Skeletal muscle tissue (tissue), 4 donors: Measurements from ENCODE around the gene POFUT2. TPM values are rescaled to one million over a fixed set of nuclear protein-coding genes. Genes with fewer than 3 reads are reported as not detected.

Experiments
- H3K27ac ChIP-seq: one replicate; pipeline ENCODE4 v1.7.0; 2013; ENCODE audit warnings: mild to moderate bottlenecking, low read depth, low read length, inconsistent platforms
- H3K27me3 ChIP-seq, 3 donors: one replicate each; pipeline ENCODE4 v1.7.0; 2013; ENCODE audit warnings: low read length in 3 of 3; ENCODE audit not compliant: control insufficient read depth in 3 of 3, insufficient read depth in 3 of 3
- H3K36me3 ChIP-seq, 3 donors: one replicate each; pipeline ENCODE4 v1.7.0; 2013; ENCODE audit warnings: low read length in 3 of 3; ENCODE audit not compliant: control insufficient read depth in 3 of 3, insufficient read depth in 3 of 3
- H3K4me1 ChIP-seq, 3 donors: one replicate each; pipeline ENCODE4 v1.7.0; 2013; ENCODE audit warnings: low read length in 3 of 3, mild to moderate bottlenecking in 3 of 3; ENCODE audit not compliant: control insufficient read depth in 3 of 3, insufficient read depth in 3 of 3
- H3K4me3 ChIP-seq, 3 donors: one replicate each; pipeline ENCODE4 v1.7.0; 2013; ENCODE audit warnings: low read length in 3 of 3
- H3K9ac ChIP-seq, 3 donors: one replicate each; pipeline ENCODE4 v1.7.0; 2013; ENCODE audit warnings: low read length in 3 of 3, mild to moderate bottlenecking in 3 of 3, moderate library complexity in 2 of 3, low read depth in 1 of 3
- H3K9me3 ChIP-seq, 3 donors: one replicate each; pipeline ENCODE4 v1.7.0; 2013; ENCODE audit warnings: low read length in 3 of 3; ENCODE audit not compliant: control insufficient read depth in 3 of 3
- total RNA-seq: library from RNA; depleted of rRNA; stranded (reverse); fragments of >200 nt; gene quantifications from one replicate; pipeline ENCODE4 v1.2.3, GENCODE V29; 2014
- donor health status: Osteomylitis.

The POFUT2 gene
- total RNA-seq, 1 donor from 2014 or later = 18.3 TPM

DNA sequence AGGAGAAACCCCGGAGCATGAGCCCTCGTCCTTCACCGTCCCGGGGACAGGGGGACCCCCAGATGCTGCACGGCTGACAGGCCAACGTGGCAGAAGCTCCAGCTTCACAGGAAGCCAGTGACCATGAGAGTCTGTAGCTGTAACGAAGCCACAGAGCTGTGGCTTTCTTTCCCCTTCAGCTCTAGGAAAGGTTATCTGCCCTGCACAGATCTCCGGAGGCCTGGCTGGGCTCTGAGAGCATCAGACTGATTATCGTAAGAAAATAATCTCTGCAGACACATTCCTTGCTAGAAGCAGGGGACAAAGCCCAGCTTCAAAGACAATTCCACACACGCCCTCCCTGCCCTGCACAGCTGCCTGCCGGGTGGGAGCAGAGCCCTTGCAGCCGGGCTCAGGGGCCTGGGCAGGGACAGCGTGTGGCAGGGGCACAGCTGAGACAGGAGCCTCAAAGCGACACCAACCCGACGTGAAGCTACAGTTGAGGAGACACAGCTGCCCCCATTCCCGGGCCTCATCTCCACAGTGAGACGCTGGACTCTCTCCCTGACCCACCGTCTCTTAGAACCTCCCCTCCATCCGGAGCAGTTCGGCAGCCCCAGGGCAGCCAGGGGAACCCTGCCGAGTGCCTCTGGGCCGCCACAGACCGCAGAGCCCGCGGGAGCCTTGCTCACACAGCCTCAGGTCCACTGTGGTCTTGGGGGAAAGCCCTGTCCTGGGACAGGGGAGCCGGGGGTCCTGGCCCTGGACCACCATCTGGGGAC, 30.6 kb downstream of the POFUT2 start:
- peaks cover 38 to 55% (median 45%) of the 10 kb centered on the region in 3 donors for H3K27me3 ChIP-seq
- H3K9ac ChIP-seq = no peak overlapping the region

DNA sequence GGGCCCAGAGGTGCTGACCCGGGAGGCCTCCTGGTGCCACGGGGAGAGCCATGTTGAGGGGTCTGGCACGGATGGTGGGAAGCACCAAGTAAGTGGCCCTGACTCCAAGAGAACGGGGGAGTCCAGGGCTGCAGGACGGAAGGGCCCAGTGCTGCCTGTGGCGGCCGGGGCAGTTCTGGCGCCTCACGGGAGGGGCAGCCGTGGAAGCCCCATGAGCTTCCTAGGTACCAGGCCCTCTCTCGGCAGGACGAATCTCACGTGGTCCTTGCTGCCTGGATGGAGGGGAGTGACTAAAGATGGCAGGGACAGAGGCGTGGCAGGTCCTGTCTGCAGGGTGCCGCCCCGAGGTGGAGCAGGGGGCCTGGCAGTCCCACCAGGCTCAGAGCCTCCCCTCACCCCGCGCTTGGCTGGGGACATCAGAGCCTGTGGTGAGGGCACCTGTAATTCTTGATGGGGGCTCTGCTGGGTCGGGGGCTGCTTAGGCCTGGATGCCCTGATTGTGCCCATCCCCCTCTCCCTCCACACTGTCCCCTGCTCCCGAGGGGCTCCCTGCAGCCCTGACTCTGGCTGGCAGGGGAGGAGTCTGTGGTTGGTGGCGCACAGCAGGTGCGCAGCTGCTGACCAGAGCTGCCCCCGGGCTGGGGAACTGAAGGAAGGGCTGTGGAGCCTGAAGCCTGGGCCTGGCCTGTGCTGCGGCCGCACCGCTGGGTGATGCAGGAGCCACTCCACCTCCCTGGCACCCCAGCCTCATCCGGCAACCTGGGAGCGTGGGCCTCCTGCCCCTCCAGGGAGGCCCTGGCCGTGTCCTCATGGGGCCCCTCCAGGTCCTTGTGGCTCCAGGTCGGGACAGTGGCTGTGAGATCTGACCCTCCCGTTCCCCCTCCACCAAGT, 31.4 kb downstream of the POFUT2 start:
- no peaks in the 10 kb centered on the region for H3K4me1 ChIP-seq
- no peak overlapping the region for H3K27ac ChIP-seq
- H3K4me3 ChIP-seq = no peak overlapping the region
- no peak overlapping the region for H3K9ac ChIP-seq
- no peaks in the 10 kb centered on the region for H3K36me3 ChIP-seq
- peaks cover 38 to 55% (median 45%) of the 10 kb centered on the region in 3 donors for H3K27me3 ChIP-seq
- no peaks in the 10 kb centered on the region for H3K9me3 ChIP-seq

More for the DNA sequence above, 30.6 kb downstream of the POFUT2 start:
- Histone ChIP-seq H3K4me1 (no peaks in the 10 kb centered on the region), H3K27ac (no peak overlapping the region), H3K9me3 (no peaks in the 10 kb centered on the region), H3K36me3 (peaks cover 0 to 3% (median 0%) of the 10 kb centered on the region in 3 donors), H3K4me3 (no peak overlapping the region)

DNA sequence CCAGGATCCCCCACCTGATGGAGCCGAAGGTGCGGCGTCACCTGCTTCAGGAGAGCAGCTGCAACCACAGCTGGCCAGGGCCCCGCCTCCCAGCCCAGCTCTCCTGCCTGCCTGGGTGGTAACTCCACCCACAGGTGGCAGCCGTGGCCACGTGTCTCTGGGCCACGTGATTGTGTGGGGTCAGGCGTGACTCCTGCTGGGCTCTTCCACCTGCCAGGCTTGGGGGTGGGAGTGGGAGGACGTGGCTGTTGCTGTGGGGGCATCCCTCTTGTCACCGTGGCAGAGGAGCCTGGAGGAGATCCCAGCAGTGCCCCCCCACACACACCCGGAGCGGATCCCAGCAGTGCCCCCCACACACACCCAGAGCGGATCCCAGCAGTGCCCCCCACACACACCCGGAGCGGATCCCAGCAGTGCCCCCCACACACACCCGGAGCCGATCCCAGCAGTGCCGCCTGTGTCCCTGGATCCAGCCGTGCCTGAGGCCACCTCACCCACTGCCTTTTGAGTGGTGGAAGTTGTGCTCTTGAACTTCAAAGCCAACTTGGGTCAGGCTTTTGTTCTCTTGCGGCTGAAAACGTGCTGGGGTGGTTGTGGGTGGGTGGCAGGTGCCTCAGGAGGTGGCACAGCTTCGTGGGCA, 32.2 kb downstream of the POFUT2 start:
- H3K4me1 ChIP-seq = no peaks in the 10 kb centered on the region
- H3K4me3 ChIP-seq = no peak overlapping the region
- H3K9ac ChIP-seq = no peak overlapping the region
- no peak overlapping the region for H3K27ac ChIP-seq
- H3K9me3 ChIP-seq = no peaks in the 10 kb centered on the region
- H3K36me3 ChIP-seq = no peaks in the 10 kb centered on the region
- H3K27me3 ChIP-seq = peaks cover 39 to 55% (median 45%) of the 10 kb centered on the region in 3 donors

- Histone ChIP-seq H3K4me3 (no peak overlapping the region), H3K27ac (no peak overlapping the region), H3K36me3 (no peaks in the 10 kb centered on the region), H3K9me3 (no peaks in the 10 kb centered on the region), H3K4me1 (no peaks in the 10 kb centered on the region), H3K9ac (no peak overlapping the region), H3K27me3 (peaks cover 41 to 54% (median 45%) of the 10 kb centered on the region in 3 donors)
These were observed 33.2 kb downstream of the POFUT2 start for GRCh38 chr21:45254460-45254930.

GRCh38 chr21:45253633-45254459, 33.8 kb downstream of the POFUT2 start:
- no peak overlapping the region for H3K4me3 ChIP-seq
- peaks cover 41 to 55% (median 45%) of the 10 kb centered on the region in 3 donors for H3K27me3 ChIP-seq
- no peaks in the 10 kb centered on the region for H3K36me3 ChIP-seq
- no peak overlapping the region for H3K9ac ChIP-seq
- H3K4me1 ChIP-seq = peaks cover 2 to 4% (median 3%) of the 10 kb centered on the region in 3 donors
- no peaks in the 10 kb centered on the region for H3K9me3 ChIP-seq
- no peak overlapping the region for H3K27ac ChIP-seq

DNA sequence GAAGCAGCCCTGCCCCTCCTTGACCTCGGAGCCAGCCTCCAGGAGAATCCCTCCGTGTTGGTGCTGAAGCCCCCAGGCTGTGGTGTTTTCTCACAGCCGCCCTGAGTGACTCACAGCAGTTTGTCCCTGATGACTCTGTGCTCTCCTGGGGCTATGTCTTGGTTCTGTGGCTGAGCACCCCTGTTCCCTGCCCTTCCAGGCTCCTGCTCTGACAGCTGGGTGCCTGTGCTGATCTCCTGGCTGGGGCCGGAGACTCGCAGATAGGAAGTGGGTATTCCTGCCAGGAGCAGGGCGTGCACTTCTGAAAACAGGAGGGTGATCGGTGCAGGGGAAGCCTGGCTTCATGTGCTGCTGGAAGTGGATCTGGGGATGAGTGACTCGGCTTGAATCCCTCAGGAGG, 34.5 kb downstream of the POFUT2 start:
- H3K9me3 ChIP-seq = no peaks in the 10 kb centered on the region
- H3K4me1 ChIP-seq = peaks cover 6 to 8% (median 7%) of the 10 kb centered on the region in 3 donors
- no peak overlapping the region for H3K4me3 ChIP-seq
- no peaks in the 10 kb centered on the region for H3K36me3 ChIP-seq
- H3K27me3 ChIP-seq = peaks cover 44 to 59% (median 46%) of the 10 kb centered on the region in 3 donors
- no peak overlapping the region for H3K27ac ChIP-seq
- H3K9ac ChIP-seq = no peak overlapping the region

DNA sequence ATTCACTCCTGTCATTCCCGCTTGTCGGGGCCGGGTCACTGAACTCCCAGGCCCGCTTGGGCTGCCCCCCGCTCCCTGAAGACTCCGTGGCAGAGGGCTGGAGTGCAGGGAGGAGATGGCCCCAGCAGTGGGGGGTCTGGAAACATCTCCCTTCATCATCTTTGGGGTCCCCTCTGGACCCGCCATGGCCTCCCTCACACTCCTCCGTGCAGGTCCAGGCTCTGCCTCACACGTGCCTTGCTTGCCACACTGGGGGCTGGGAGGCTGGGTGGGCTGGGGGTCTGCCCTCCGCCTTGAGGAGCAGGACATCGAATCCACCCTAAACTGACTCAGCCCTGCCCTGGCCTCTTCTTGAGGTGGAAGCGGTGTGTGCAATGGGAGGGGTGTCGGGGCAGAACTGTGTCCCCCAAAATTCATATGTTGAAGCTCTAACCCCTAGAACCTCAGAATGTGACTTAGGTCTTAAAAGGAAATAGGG, 35.2 kb downstream of the POFUT2 start:
- no peak overlapping the region for H3K27ac ChIP-seq
- H3K9me3 ChIP-seq = no peaks in the 10 kb centered on the region
- no peak overlapping the region for H3K9ac ChIP-seq
- H3K4me1 ChIP-seq = peaks cover 6 to 8% (median 7%) of the 10 kb centered on the region in 3 donors
- peaks cover 42 to 55% (median 42%) of the 10 kb centered on the region in 3 donors for H3K27me3 ChIP-seq
- no peak overlapping the region for H3K4me3 ChIP-seq
- no peaks in the 10 kb centered on the region for H3K36me3 ChIP-seq

DNA sequence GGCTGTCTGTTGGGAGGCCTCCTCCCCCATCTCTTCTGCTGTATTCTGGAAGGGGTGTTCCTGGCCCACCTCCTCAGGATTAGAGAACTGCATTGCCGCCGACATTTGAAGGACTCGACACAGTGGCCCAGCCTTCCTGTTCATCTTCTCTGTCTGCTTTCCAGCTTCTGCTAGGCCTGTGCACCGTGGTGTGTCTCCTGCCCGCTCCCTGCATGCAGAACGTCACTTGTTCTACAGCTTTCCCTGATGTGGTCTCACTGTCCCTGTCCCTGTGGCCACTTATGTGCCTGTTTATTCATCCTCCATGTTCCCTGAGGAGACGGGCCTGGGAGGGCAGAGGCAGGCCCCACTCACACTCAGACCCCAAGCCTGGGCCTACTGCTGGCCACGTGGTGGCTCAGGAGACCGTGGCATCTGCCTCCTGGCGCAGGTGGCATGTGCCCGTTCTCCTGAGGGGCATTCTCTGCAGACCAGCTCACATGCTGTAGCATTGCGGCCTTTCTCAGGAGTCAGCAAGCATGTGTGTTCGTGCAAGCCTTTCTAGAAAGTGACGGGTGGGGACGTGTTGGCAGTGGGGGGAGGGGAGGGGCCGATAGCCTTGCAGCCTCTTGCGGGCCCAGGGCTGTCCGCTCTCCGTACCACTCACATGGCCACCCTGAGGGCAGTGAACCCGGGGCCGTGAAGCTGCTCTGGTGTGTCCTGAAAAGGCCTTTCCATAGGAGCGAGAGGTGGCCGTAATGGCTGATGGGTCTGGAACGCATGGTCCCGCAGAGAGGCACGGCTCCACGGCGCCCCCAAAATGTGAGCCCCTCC, 35.9 kb downstream of the POFUT2 start:
- H3K9me3 ChIP-seq = no peaks in the 10 kb centered on the region
- no peak overlapping the region for H3K27ac ChIP-seq
- peaks cover 6 to 8% (median 7%) of the 10 kb centered on the region in 3 donors for H3K4me1 ChIP-seq
- no peak overlapping the region for H3K4me3 ChIP-seq
- no peaks in the 10 kb centered on the region for H3K36me3 ChIP-seq
- H3K27me3 ChIP-seq = peaks cover 36 to 48% (median 38%) of the 10 kb centered on the region in 3 donors
- no peak overlapping the region for H3K9ac ChIP-seq
